Measurements from ENCODE around the gene CRTC3.
"Not testable (repeated sequence)": the region's sequence is repeated elsewhere in the genome, so short reads cannot be mapped to it uniquely, and the experiment has no call there.

Gene CRTC3

DNA sequence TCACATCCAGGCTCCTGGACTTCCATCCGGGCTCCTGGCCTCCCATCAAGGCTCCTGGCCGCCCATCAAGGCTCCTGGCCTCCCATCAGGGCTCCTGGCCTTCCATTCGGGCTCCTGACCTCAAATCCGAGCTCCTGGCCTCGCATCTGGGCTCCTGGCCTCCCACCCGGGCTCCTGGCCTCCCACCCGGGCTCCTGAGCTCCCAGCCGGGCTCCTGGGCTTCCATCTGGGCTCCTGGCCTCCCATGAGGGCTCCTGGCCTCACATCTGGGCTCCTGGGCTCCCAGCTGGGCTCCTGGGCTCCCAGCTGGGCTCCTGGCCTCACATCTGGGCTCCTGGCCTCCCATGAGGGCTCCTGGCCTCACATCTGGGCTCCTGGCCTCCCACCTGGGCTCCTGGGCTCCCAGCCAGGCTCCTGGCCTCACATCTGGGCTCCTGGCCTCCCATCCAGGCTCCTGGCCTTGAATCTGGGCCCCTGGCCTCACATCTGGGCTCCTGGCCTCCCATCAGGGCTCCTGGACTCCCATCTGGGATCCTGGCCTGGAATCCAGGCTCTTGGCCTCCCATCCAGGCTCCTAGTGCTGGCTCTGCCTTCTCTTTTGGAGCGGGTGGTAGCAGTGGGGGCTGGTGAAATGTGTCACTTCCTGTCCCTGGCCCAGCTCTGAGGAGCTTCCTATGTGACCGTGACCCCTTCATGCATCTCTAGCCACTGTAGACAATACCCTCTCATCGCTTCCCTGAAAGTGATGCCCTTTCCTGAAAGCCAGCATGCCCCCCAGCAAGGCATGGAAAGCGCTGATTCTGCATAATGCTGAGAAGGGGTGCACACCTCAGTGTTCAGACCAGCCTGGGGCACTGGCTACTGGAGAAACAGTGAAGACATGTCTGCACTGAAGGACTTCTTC lies 124.8 kb downstream of the CRTC3 start:
- H3K4me3 ChIP-seq (ENCODE audit: low read length), result no peak overlapping the region
- DNase-seq (ENCODE audit: low read depth), result no peak
- TF ChIP-seq, protein P1, sequence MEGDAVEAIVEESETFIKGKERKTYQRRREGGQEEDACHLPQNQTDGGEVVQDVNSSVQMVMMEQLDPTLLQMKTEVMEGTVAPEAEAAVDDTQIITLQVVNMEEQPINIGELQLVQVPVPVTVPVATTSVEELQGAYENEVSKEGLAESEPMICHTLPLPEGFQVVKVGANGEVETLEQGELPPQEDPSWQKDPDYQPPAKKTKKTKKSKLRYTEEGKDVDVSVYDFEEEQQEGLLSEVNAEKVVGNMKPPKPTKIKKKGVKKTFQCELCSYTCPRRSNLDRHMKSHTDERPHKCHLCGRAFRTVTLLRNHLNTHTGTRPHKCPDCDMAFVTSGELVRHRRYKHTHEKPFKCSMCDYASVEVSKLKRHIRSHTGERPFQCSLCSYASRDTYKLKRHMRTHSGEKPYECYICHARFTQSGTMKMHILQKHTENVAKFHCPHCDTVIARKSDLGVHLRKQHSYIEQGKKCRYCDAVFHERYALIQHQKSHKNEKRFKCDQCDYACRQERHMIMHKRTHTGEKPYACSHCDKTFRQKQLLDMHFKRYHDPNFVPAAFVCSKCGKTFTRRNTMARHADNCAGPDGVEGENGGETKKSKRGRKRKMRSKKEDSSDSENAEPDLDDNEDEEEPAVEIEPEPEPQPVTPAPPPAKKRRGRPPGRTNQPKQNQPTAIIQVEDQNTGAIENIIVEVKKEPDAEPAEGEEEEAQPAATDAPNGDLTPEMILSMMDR (conservative IDR thresholded peaks at IDR 0.05; ENCODE audit: low read depth, low read length), result no peak

GRCh38 chr15:90657520-90658172 lies 127.9 kb downstream of the CRTC3 start:
- DNase-seq (ENCODE audit: low read depth); H3K4me3 ChIP-seq (ENCODE audit: low read length): not testable (repeated sequence)

GRCh38 chr15:90659481-90659880 lies 129.8 kb downstream of the CRTC3 start:
- DNase-seq (ENCODE audit: low read depth), result no peak
- H3K4me3 ChIP-seq (ENCODE audit: low read length), result no peak overlapping the region
- TF ChIP-seq, protein P1 (conservative IDR thresholded peaks at IDR 0.05; ENCODE audit: low read depth, low read length), result no peak

- TF ChIP-seq, protein P1 (conservative IDR thresholded peaks at IDR 0.05; ENCODE audit: low read depth, low read length), result no peak
- DNase-seq (ENCODE audit: low read depth), result peak; percentile 21
- H3K4me3 ChIP-seq (ENCODE audit: low read length), result no peak overlapping the region
Measured at GRCh38 chr15:90660195-90660998, 130.7 kb downstream of the CRTC3 start.

GRCh38 chr15:90660999-90661330 lies 131.2 kb downstream of the CRTC3 start:
- not testable (repeated sequence) for H3K4me3 ChIP-seq (ENCODE audit: low read length); DNase-seq (ENCODE audit: low read depth)

GRCh38 chr15:90664081-90664461 lies 134.3 kb downstream of the CRTC3 start:
- not testable (repeated sequence) for DNase-seq (ENCODE audit: low read depth)

GRCh38 chr15:90664650-90665287 lies 135.0 kb downstream of the CRTC3 start:
- H3K4me3 ChIP-seq (ENCODE audit: low read length), result peak overlapping the region; percentile 71
- TF ChIP-seq, protein P1 (conservative IDR thresholded peaks at IDR 0.05; ENCODE audit: low read depth, low read length), result peak; percentile 3
- no peak for DNase-seq (ENCODE audit: low read depth)

More at GRCh38 chr15:90664081-90664461, 134.3 kb downstream of the CRTC3 start:
- H3K4me3 ChIP-seq (ENCODE audit: low read length), result not testable (repeated sequence)

All from retinal pigment epithelial cell (primary cell).